Gastroesophageal sphincter (tissue), 3 donors: ENCODE results near the gene SMDT1.
"Not testable (repeated sequence)": the region's sequence is repeated elsewhere in the genome, so short reads cannot be mapped to it uniquely, and the experiment has no call there.

Experiments used
- EP300 ChIP-seq: sonication (generic); formaldehyde crosslinking; IDR thresholded peaks from one replicate; pipeline ENCODE4 v1.6.1; 2017; ENCODE audit warnings: antibody characterized with exemption, mild to moderate bottlenecking
- POLR2A ChIP-seq, 2 donors: fragments of 450-650 bp; IDR thresholded peaks; one replicate each; pipeline ENCODE4 v1.6.1; 2017; ENCODE audit warnings: antibody characterized with exemption in 2 of 2, mild to moderate bottlenecking in 2 of 2, moderate library complexity in 1 of 2
- POLR2AphosphoS5 ChIP-seq: sonication (generic); formaldehyde crosslinking; IDR thresholded peaks from one replicate; pipeline ENCODE4 v1.6.1; 2017; ENCODE audit warnings: antibody characterized with exemption
- TF ChIP-seq, protein P1 (sequence below), 4 experiments: fragments of 200-600 bp in 2 of 4; fragments of 450-650 bp in 2 of 4; sonication (generic) in 1 of 4; IDR thresholded peaks; one replicate each; pipeline ENCODE4 v1.5.1; 2017 to 2019; ENCODE audit warnings: antibody characterized with exemption in 4 of 4, mild to moderate bottlenecking in 2 of 4, moderate library complexity in 2 of 4

GRCh38 chr22:42071508-42071907 lies 8.0 kb upstream of the SMDT1 start:
- TF ChIP-seq, protein P1, sequence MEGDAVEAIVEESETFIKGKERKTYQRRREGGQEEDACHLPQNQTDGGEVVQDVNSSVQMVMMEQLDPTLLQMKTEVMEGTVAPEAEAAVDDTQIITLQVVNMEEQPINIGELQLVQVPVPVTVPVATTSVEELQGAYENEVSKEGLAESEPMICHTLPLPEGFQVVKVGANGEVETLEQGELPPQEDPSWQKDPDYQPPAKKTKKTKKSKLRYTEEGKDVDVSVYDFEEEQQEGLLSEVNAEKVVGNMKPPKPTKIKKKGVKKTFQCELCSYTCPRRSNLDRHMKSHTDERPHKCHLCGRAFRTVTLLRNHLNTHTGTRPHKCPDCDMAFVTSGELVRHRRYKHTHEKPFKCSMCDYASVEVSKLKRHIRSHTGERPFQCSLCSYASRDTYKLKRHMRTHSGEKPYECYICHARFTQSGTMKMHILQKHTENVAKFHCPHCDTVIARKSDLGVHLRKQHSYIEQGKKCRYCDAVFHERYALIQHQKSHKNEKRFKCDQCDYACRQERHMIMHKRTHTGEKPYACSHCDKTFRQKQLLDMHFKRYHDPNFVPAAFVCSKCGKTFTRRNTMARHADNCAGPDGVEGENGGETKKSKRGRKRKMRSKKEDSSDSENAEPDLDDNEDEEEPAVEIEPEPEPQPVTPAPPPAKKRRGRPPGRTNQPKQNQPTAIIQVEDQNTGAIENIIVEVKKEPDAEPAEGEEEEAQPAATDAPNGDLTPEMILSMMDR (IDR thresholded peaks at IDR 0.05), result not testable (repeated sequence)
- not testable (repeated sequence) for TF ChIP-seq EP300; POLR2A (IDR thresholded peaks at IDR 0.05); POLR2AphosphoS5
